ENCODE data around the gene CCNI.
A peak's percentile ranks its signal among the peaks of the same experiment; 100 is the strongest.
"Not testable (repeated sequence)": the region's sequence is repeated elsewhere in the genome, so short reads cannot be mapped to it uniquely, and the experiment has no call there.

CCNI gene

GRCh38 chr4:77035153-77035552 lies 40.6 kb downstream of the CCNI start:
- no peak for DNase-seq (ENCODE audit: low spot score)
- in situ Hi-C loops (cut with MboI; ENCODE audit: low pct_unique_long_range_greater_than_20kb, low sequenced_read_pairs, unreplicated experiment): loop anchor here (25.0 kb wide), 1 partner anchor 523 kb away; no protein-coding TSS in a partner anchor
- no peak for TF ChIP-seq CTCF (IDR thresholded peaks at IDR 0.05; ENCODE audit: extremely low read depth, insufficient read depth, missing control alignments)

GRCh38 chr4:77031544-77031943 lies 44.2 kb downstream of the CCNI start:
- in situ Hi-C loops (cut with MboI; ENCODE audit: low pct_unique_long_range_greater_than_20kb, low sequenced_read_pairs, unreplicated experiment): loop anchor here (25.0 kb wide), 1 partner anchor 519 kb away; no protein-coding TSS in a partner anchor
- no peak for TF ChIP-seq CTCF (IDR thresholded peaks at IDR 0.05; ENCODE audit: extremely low read depth, insufficient read depth, missing control alignments)
- DNase-seq (ENCODE audit: low spot score): no peak

- in situ Hi-C loops (cut with MboI; ENCODE audit: low pct_unique_long_range_greater_than_20kb, low sequenced_read_pairs, unreplicated experiment): loop anchor here (25.0 kb wide), 1 partner anchor 517 kb away; no protein-coding TSS in a partner anchor
- DNase-seq (ENCODE audit: low spot score): not testable (repeated sequence)
Observed at GRCh38 chr4:77029757-77030156, 46.0 kb downstream of the CCNI start.

- in situ Hi-C loops (cut with MboI; ENCODE audit: low pct_unique_long_range_greater_than_20kb, low sequenced_read_pairs, unreplicated experiment): loop anchor here (25.0 kb wide), 1 partner anchor 516 kb away; no protein-coding TSS in a partner anchor
Observed at GRCh38 chr4:77028246-77028645, 47.5 kb downstream of the CCNI start.

GRCh38 chr4:77026322-77026704 lies 49.5 kb downstream of the CCNI start:
- no peak for DNase-seq (ENCODE audit: low spot score)
- in situ Hi-C loops (cut with MboI; ENCODE audit: low pct_unique_long_range_greater_than_20kb, low sequenced_read_pairs, unreplicated experiment): loop anchor here (25.0 kb wide), 1 partner anchor 514 kb away; no protein-coding TSS in a partner anchor
- TF ChIP-seq CTCF (IDR thresholded peaks at IDR 0.05; ENCODE audit: extremely low read depth, insufficient read depth, missing control alignments): no peak

More at GRCh38 chr4:77028246-77028645, 47.5 kb downstream of the CCNI start:
- no peak for DNase-seq (ENCODE audit: low spot score)
- no peak for TF ChIP-seq CTCF (IDR thresholded peaks at IDR 0.05; ENCODE audit: extremely low read depth, insufficient read depth, missing control alignments)

GRCh38 chr4:77025643-77026321 lies 50.0 kb downstream of the CCNI start:
- no peak for TF ChIP-seq CTCF (IDR thresholded peaks at IDR 0.05; ENCODE audit: extremely low read depth, insufficient read depth, missing control alignments)
- peak; percentile 46 for DNase-seq (ENCODE audit: low spot score)
- in situ Hi-C loops (cut with MboI; ENCODE audit: low pct_unique_long_range_greater_than_20kb, low sequenced_read_pairs, unreplicated experiment): loop anchor here (25.0 kb wide), 1 partner anchor 513 kb away; no protein-coding TSS in a partner anchor

- DNase-seq (ENCODE audit: low spot score): no peak
- no peak for TF ChIP-seq CTCF (IDR thresholded peaks at IDR 0.05; ENCODE audit: extremely low read depth, insufficient read depth, missing control alignments)
- in situ Hi-C loops (cut with MboI; ENCODE audit: low pct_unique_long_range_greater_than_20kb, low sequenced_read_pairs, unreplicated experiment): no loop called here
Observed at GRCh38 chr4:77023920-77024319, 51.9 kb downstream of the CCNI start.
